Astrocyte (in vitro differentiated cells and primary cell): ENCODE measurements around the gene VWF. TPM values are rescaled to one million over a fixed set of nuclear protein-coding genes. Genes with fewer than 3 reads are reported as not detected.

Experiments used
- DNase-seq: peaks from one replicate; pipeline ENCODE4 v3.0.0-alpha.2; 2010; ENCODE audit warnings: low read depth
- FAIRE-seq: peaks from 2 replicates; lab custom pipeline; 2011; peaks lifted over from hg19 to GRCh38; lab: Jason Lieb, UNC
- H2AFZ ChIP-seq: 2 replicates; pipeline ENCODE4 v1.6.0; 2012; ENCODE audit warnings: low read depth, low read length, inconsistent platforms
- H3K27ac ChIP-seq: 2 replicates; pipeline ENCODE4 v1.5.1; 2011; ENCODE audit warnings: low read depth, low read length, inconsistent platforms
- H3K27me3 ChIP-seq: 2 replicates; pipeline ENCODE4 v1.6.0; 2011; ENCODE audit warnings: low read length, inconsistent platforms; ENCODE audit not compliant: insufficient read depth
- H3K36me3 ChIP-seq: 2 replicates; pipeline ENCODE4 v1.5.1; 2011; ENCODE audit warnings: low read length, inconsistent platforms; ENCODE audit not compliant: insufficient read depth
- H3K4me1 ChIP-seq: 2 replicates; pipeline ENCODE4 v1.5.1; 2011; ENCODE audit warnings: low read length, inconsistent platforms; ENCODE audit not compliant: insufficient read depth
- H3K4me2 ChIP-seq: 2 replicates; pipeline ENCODE4 v1.6.0; 2012; ENCODE audit warnings: low read length, inconsistent platforms
- H3K4me3 ChIP-seq: 2 replicates; pipeline ENCODE4 v1.5.1; 2011; ENCODE audit warnings: low read depth, mild to moderate bottlenecking, low read length, inconsistent platforms; ENCODE audit not compliant: insufficient read depth
- H3K79me2 ChIP-seq: 2 replicates; pipeline ENCODE4 v1.6.0; 2012; ENCODE audit warnings: mild to moderate bottlenecking, low read length, inconsistent platforms; ENCODE audit not compliant: insufficient read depth
- H3K9ac ChIP-seq: 2 replicates; pipeline ENCODE4 v1.6.0; 2012; ENCODE audit warnings: mild to moderate bottlenecking, low read length, inconsistent platforms
- H3K9me3 ChIP-seq: 2 replicates; pipeline ENCODE4 v1.5.1; 2012; ENCODE audit warnings: low read depth, mild to moderate bottlenecking, low read length, inconsistent platforms; ENCODE audit not compliant: insufficient read depth
- H4K20me1 ChIP-seq: 2 replicates; pipeline ENCODE4 v1.6.0; 2012; ENCODE audit warnings: low read length, inconsistent platforms; ENCODE audit not compliant: insufficient read depth
- H3K27ac Mint-ChIP-seq: one replicate; pipeline ENCODE4 v1.8.0; 2021; ENCODE audit warnings: mild to moderate bottlenecking, mixed read lengths; ENCODE audit not compliant: unreplicated experiment
- H3K27me3 Mint-ChIP-seq: one replicate; pipeline ENCODE4 v1.8.0; 2021; ENCODE audit warnings: low read depth, mixed read lengths; ENCODE audit not compliant: unreplicated experiment
- H3K36me3 Mint-ChIP-seq: one replicate; pipeline ENCODE4 v1.8.0; 2021; ENCODE audit warnings: low read depth, mixed read lengths; ENCODE audit not compliant: unreplicated experiment
- H3K4me1 Mint-ChIP-seq: one replicate; pipeline ENCODE4 v1.8.0; 2021; ENCODE audit warnings: low read depth, mixed read lengths; ENCODE audit not compliant: unreplicated experiment
- H3K4me3 Mint-ChIP-seq: one replicate; pipeline ENCODE4 v1.8.0; 2021; ENCODE audit warnings: mild to moderate bottlenecking, moderate library complexity, mixed read lengths; ENCODE audit not compliant: unreplicated experiment
- H3K9me3 Mint-ChIP-seq: one replicate; pipeline ENCODE4 v1.8.0; 2021; ENCODE audit warnings: mild to moderate bottlenecking, mixed read lengths; ENCODE audit not compliant: unreplicated experiment
- EZH2 ChIP-seq: IDR thresholded peaks from 2 replicates; pipeline ENCODE4 v1.6.1; 2012; ENCODE audit warnings: mild to moderate bottlenecking, low read length, inconsistent platforms; ENCODE audit not compliant: insufficient read depth
- total RNA-seq: library from RNA; stranded (reverse); gene quantifications from 2 replicates; pipeline ENCODE4 v1.2.1, GENCODE V29; 2021
- TF ChIP-seq, protein P1 (sequence below): IDR thresholded peaks from 2 replicates; pipeline ENCODE4 v1.5.1; 2011; ENCODE audit warnings: low read depth, mild to moderate bottlenecking, inconsistent platforms, low read length, moderate library complexity; ENCODE audit not compliant: insufficient read depth

The VWF gene
- total RNA-seq, 1 donor from 2014 or later, result 0.23 TPM

DNA sequence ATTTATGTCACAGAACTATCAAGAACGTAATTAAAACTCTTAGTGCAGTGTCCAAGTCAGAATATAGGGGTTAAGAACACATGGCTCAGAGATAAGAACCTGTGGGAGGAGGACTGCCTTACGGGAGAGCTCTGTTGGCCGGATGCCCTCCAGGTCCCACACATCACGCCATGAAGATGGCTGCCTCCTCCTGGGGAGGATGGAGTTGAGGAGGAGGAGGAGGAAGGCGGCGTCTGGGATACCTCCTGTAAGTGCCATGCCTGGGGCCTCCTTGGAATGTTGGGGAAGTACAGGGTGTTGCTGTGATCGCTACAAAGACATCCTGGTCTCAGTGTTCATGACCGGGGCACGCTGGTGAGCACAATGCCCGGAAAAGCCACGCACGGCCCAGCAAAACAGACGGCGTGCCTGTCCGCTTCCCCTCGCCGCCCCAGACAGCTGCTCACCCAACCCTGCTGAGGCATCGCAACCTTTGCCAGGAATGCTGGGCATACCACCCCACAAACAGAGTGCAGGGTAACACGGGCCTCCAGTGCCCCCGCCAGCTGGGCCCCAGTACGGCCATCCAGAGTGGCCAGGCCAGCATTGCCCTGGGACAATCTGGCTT is 47.0 kb upstream of the VWF start:
- Mint-ChIP-seq H3K36me3 (peaks cover 3% of the 10 kb centered on the region), H3K4me3 (no peak overlapping the region), H3K9me3 (peaks cover 5% of the 10 kb centered on the region), H3K27me3 (no peaks in the 10 kb centered on the region), H3K4me1 (peaks cover 24% of the 10 kb centered on the region), H3K27ac (no peak overlapping the region)
- FAIRE-seq (no peak), DNase-seq (no peak)
- Histone ChIP-seq H3K79me2 (no peaks in the 10 kb centered on the region), H3K36me3 (no peaks in the 10 kb centered on the region), H3K9ac (no peak overlapping the region), H3K9me3 (no peaks in the 10 kb centered on the region), H3K4me1 (peaks cover 21% of the 10 kb centered on the region), H3K4me2 (no peak overlapping the region), H4K20me1 (no peaks in the 10 kb centered on the region), H3K4me3 (no peak overlapping the region), H2AFZ (no peak overlapping the region), H3K27me3 (no peaks in the 10 kb centered on the region), H3K27ac (no peak overlapping the region)
- TF ChIP-seq, protein P1, sequence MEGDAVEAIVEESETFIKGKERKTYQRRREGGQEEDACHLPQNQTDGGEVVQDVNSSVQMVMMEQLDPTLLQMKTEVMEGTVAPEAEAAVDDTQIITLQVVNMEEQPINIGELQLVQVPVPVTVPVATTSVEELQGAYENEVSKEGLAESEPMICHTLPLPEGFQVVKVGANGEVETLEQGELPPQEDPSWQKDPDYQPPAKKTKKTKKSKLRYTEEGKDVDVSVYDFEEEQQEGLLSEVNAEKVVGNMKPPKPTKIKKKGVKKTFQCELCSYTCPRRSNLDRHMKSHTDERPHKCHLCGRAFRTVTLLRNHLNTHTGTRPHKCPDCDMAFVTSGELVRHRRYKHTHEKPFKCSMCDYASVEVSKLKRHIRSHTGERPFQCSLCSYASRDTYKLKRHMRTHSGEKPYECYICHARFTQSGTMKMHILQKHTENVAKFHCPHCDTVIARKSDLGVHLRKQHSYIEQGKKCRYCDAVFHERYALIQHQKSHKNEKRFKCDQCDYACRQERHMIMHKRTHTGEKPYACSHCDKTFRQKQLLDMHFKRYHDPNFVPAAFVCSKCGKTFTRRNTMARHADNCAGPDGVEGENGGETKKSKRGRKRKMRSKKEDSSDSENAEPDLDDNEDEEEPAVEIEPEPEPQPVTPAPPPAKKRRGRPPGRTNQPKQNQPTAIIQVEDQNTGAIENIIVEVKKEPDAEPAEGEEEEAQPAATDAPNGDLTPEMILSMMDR, result no peak
- TF ChIP-seq EZH2, result no peak

GRCh38 chr12:6167327-6168280 is 43.1 kb upstream of the VWF start:
- Mint-ChIP-seq H3K4me3 (no peak overlapping the region), H3K36me3 (peaks cover 3% of the 10 kb centered on the region), H3K27me3 (no peaks in the 10 kb centered on the region), H3K27ac (peak overlapping the region; percentile 99), H3K9me3 (peaks cover 4% of the 10 kb centered on the region), H3K4me1 (peaks cover 30% of the 10 kb centered on the region)
- Histone ChIP-seq H3K9ac (peak overlapping the region; percentile 80), H3K9me3 (no peaks in the 10 kb centered on the region), H3K27me3 (no peaks in the 10 kb centered on the region), H4K20me1 (no peaks in the 10 kb centered on the region), H3K4me1 (peaks cover 21% of the 10 kb centered on the region), H3K27ac (peak overlapping the region; percentile 96), H3K4me3 (no peak overlapping the region), H2AFZ (peak overlapping the region; percentile 36), H3K79me2 (no peaks in the 10 kb centered on the region), H3K36me3 (no peaks in the 10 kb centered on the region), H3K4me2 (peak overlapping the region; percentile 76)
- FAIRE-seq (peak; percentile 87), DNase-seq (peak; percentile 98)
- TF ChIP-seq, protein P1, result no peak
- TF ChIP-seq EZH2, result no peak
